ENCODE results near the gene PAX2. TPM values are rescaled to one million over a fixed set of nuclear protein-coding genes. Genes with fewer than 3 reads are reported as not detected.

The PAX2 gene
- total RNA-seq, 1 experiment from 2014 or later: 0.45 TPM

- Mint-ChIP-seq H3K36me3 (ENCODE audit: insufficient read depth, unreplicated experiment) (no peaks in the 10 kb centered on the region), H3K9me3 (ENCODE audit: unreplicated experiment) (no peaks in the 10 kb centered on the region), H3K27ac (ENCODE audit: unreplicated experiment) (no peak overlapping the region), H3K27me3 (ENCODE audit: insufficient read depth, unreplicated experiment) (peaks cover 20% of the 10 kb centered on the region), H3K4me3 (ENCODE audit: unreplicated experiment) (no peak overlapping the region), H3K4me1 (ENCODE audit: low read depth, unreplicated experiment) (peaks cover 7% of the 10 kb centered on the region)
- no peak for DNase-seq
- H3K27me3 ChIP-seq (replicated peaks; ENCODE audit: control insufficient read depth, insufficient read depth, low read length): peaks cover 3% of the 10 kb centered on the region
- CTCF ChIA-PET: no interaction called here
- TF ChIP-seq CTCF (IDR thresholded peaks at IDR 0.05; ENCODE audit: insufficient read depth in 1 of 2, low read depth in 1 of 2, low read length in 1 of 2, severe bottlenecking in 1 of 2, unreplicated experiment in 1 of 2): no peak
- H3K4me3 ChIP-seq (ENCODE audit: low read depth, low read length): no peak overlapping the region
- no TSS peak for BruUV-seq (replicated peaks)
- no peaks in the 10 kb centered on the region for H3K4me1 ChIP-seq
- POLR2A ChIA-PET: no interaction called here
- intact Hi-C loops (cut with micrococcal nuclease; ENCODE audit: unreplicated experiment): no loop called here
- H3K36me3 ChIP-seq (ENCODE audit: control insufficient read depth, insufficient read depth, low read length): no peaks in the 10 kb centered on the region
- H3K9me3 ChIP-seq: no peaks in the 10 kb centered on the region
Observed at GRCh38 chr10:100774876-100775275, 29.5 kb downstream of the PAX2 start.

- no peak overlapping the region for H3K4me3 ChIP-seq (ENCODE audit: low read depth, low read length)
- peaks cover 7% of the 10 kb centered on the region for H3K4me1 Mint-ChIP-seq (ENCODE audit: low read depth, unreplicated experiment)
- no peaks in the 10 kb centered on the region for H3K4me1 ChIP-seq
- no peak overlapping the region for H3K4me3 Mint-ChIP-seq (ENCODE audit: unreplicated experiment)
- no peaks in the 10 kb centered on the region for H3K9me3 Mint-ChIP-seq (ENCODE audit: unreplicated experiment)
- H3K36me3 ChIP-seq (ENCODE audit: control insufficient read depth, insufficient read depth, low read length): no peaks in the 10 kb centered on the region
- intact Hi-C loops (cut with micrococcal nuclease; ENCODE audit: unreplicated experiment): no loop called here
- DNase-seq: no peak
- CTCF ChIA-PET: interaction anchor here (1.1 kb wide), 1 partner anchor 103 kb away, joined by 5 read pairs; no protein-coding TSS in a partner anchor
- peaks cover 3% of the 10 kb centered on the region for H3K27me3 ChIP-seq (replicated peaks; ENCODE audit: control insufficient read depth, insufficient read depth, low read length)
- H3K36me3 Mint-ChIP-seq (ENCODE audit: insufficient read depth, unreplicated experiment): no peaks in the 10 kb centered on the region
- H3K9me3 ChIP-seq: no peaks in the 10 kb centered on the region
- TF ChIP-seq CTCF (IDR thresholded peaks at IDR 0.05; ENCODE audit: insufficient read depth in 1 of 2, low read depth in 1 of 2, low read length in 1 of 2, severe bottlenecking in 1 of 2, unreplicated experiment in 1 of 2): no peak
- BruUV-seq (replicated peaks): no TSS peak
- no peak overlapping the region for H3K27ac Mint-ChIP-seq (ENCODE audit: unreplicated experiment)
- POLR2A ChIA-PET: no interaction called here
- peaks cover 22% of the 10 kb centered on the region for H3K27me3 Mint-ChIP-seq (ENCODE audit: insufficient read depth, unreplicated experiment)
Observed at GRCh38 chr10:100775386-100775785, 30.0 kb downstream of the PAX2 start.

GRCh38 chr10:100775871-100776270 lies 30.5 kb downstream of the PAX2 start:
- CTCF ChIA-PET: interaction anchor here (1.1 kb wide), 1 partner anchor 103 kb away, joined by 5 read pairs; no protein-coding TSS in a partner anchor
- TF ChIP-seq CTCF (IDR thresholded peaks at IDR 0.05; ENCODE audit: insufficient read depth in 1 of 2, low read depth in 1 of 2, low read length in 1 of 2, severe bottlenecking in 1 of 2, unreplicated experiment in 1 of 2): no peak
- H3K27me3 Mint-ChIP-seq (ENCODE audit: insufficient read depth, unreplicated experiment): peaks cover 22% of the 10 kb centered on the region
- Histone ChIP-seq H3K9me3 (no peaks in the 10 kb centered on the region), H3K4me3 (ENCODE audit: low read depth, low read length) (no peak overlapping the region), H3K27me3 (replicated peaks; ENCODE audit: control insufficient read depth, insufficient read depth, low read length) (peaks cover 3% of the 10 kb centered on the region), H3K4me1 (no peaks in the 10 kb centered on the region), H3K36me3 (ENCODE audit: control insufficient read depth, insufficient read depth, low read length) (no peaks in the 10 kb centered on the region)
- BruUV-seq (replicated peaks): no TSS peak
- H3K36me3 Mint-ChIP-seq (ENCODE audit: insufficient read depth, unreplicated experiment): no peaks in the 10 kb centered on the region
- DNase-seq: no peak
- H3K4me3 Mint-ChIP-seq (ENCODE audit: unreplicated experiment): no peak overlapping the region
- no peak overlapping the region for H3K27ac Mint-ChIP-seq (ENCODE audit: unreplicated experiment)
- H3K4me1 Mint-ChIP-seq (ENCODE audit: low read depth, unreplicated experiment): peaks cover 7% of the 10 kb centered on the region
- intact Hi-C loops (cut with micrococcal nuclease; ENCODE audit: unreplicated experiment): no loop called here
- POLR2A ChIA-PET: no interaction called here
- H3K9me3 Mint-ChIP-seq (ENCODE audit: unreplicated experiment): no peaks in the 10 kb centered on the region

Measured in Caco-2 (cell line).